Activated gamma-delta T cell treated with Interleukin-2 at 50 U/mL for 16 hours (primary cell): ENCODE measurements around the gene THSD7A.

Experiments used
- DNase-seq: peaks from one replicate; pipeline ENCODE4 v3.0.0-alpha.2; 2020

The THSD7A gene

DNA sequence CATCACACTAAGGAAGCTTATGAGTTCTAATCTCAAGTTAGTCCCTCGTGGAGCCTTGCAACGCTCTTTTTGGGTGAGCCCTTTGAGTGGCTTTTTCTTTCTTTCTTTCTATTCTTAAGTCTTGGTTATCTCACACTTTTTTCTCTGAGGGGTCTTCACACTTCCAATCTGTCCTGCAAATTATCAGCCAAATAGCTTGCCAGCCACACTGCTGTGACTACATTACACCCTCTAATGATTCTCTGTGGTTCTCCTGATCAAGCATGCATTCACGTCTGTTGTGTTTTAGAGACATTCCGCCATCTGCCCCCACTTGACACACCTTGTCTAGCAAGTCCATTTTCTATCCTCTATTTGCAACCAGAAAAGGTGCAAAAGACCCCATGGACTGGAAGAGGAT lies 340.2 kb downstream of the THSD7A start:
- no peak for DNase-seq

- DNase-seq: no peak
These were observed 342.7 kb downstream of the THSD7A start for GRCh38 chr7:11489280-11489679.

DNA sequence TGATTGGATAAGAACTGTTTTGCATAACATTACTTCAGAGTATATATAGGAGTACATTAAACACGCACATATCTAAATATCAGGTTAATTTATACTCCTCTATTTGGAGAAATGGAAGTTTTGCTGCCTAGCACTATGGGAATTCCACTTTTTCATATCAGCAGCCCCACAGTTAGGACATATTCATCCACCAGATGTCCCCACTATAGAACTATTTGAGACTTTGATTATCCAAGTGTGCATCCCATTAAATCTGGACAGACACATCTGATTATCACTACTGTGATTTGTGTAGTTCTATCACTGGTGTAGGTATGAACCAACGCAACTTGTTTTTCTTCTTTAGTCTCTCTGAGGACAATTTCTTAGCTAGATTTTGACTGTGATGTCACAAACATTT lies 345.7 kb downstream of the THSD7A start:
- DNase-seq: no peak

DNA sequence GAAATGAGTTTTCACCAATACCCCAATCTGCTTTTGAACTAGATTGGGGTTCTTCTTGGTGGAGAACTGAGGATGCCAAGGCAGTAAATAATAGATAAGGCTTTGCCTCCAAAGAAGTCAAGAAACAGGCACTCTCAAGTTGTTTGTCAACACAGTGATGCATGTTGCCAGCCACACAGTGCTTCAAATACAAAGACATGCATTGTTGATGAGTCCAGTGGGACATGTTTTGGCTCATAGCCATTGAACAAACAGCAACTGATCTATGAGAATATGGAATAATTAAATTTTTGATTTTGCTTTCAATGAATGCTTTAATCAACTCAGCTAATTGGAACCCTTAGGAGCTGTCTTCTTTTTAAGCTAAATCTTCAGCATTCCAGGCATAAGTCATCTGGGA lies 346.4 kb downstream of the THSD7A start:
- no peak for DNase-seq

DNA sequence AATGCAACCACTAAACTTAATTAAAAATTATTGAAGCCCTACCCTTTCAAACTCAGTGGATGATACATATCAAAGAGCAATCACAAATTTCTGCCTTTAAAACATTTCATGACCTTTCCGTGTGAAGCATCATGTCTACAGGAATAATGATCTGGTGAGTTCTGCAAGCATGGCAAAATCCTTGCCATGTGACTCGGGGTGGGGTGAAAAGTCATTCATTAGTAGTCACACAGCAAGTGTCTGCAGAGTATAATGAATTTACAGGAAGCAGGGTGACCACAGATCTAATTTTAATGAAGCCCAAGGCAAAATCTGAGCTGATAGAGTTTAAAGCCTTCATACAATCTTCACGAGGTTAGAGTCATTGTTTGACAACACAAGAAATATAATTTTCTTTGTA lies 351.9 kb downstream of the THSD7A start:
- DNase-seq: no peak

DNA sequence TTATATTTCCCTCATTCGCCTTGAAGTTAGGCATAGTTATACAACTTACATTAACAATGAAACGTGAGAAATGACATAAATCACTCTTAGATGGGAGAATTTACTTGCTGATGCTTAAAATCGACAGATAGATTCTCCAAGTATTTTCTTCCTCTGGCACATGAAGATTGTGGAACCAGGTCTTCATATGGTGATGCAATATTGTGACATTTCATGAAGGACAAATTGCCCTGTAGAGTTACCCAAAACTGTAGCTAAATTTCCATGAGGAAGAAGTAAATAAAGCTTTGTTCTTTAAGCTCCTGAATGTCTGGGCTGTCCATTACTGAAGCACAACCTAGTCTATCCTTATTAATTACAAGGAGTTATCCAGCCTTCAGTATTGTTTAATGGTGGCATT lies 353.1 kb downstream of the THSD7A start:
- DNase-seq: no peak

- DNase-seq: no peak
These were observed 353.6 kb downstream of the THSD7A start for GRCh38 chr7:11478426-11478825.

DNA sequence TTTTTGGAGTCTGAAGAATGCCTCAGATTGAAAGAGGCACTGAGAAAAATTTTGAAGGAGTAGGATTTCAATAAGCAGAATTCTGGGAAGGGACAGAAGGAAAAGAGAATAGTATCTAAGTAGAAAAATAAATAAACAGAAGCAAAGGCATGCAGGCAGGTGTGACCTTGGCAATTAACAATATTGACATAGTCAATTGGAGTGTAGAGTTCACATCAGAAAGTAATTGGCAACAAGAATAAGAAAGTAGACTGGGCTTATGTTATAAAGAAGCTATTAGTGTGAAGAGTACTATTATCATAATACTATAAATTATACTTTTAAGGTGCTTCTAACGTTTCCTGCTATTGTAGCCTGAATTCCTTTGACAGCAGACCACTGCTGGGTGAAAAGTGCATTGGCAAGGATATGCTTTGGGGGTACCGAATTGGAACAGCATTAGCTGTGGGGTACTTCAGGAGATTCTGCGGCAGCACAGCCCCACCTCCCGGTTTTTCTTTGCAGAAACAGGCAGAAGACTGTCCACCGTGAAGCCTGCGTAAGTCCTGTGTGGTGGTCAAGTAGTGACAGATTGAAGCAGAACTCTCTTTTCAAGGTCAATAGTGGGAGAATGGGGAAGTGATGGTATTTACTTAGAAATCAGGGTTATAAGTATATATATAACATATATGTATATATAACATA lies 357.0 kb downstream of the THSD7A start:
- no peak for DNase-seq

- DNase-seq: no peak
These were observed 358.1 kb downstream of the THSD7A start for GRCh38 chr7:11473807-11474424.

DNA sequence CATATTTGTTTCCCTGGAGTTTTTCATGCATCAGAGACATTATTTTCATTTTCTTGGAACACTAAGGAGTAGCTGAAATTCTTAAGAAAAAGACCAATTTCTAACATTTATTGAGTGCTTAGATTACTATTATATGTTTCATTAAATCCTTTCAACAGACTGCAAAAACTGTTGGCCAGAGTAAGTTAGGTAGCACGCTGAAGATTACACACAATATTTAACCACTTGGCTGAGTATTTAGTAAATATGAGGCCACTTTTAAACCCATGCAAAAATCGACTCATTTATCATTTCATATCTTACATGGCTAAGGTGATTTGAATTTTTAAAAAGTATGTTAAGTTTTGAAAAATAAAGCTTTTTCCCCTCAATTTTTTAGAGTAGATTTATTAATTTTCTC lies 358.8 kb downstream of the THSD7A start:
- DNase-seq: no peak

DNA sequence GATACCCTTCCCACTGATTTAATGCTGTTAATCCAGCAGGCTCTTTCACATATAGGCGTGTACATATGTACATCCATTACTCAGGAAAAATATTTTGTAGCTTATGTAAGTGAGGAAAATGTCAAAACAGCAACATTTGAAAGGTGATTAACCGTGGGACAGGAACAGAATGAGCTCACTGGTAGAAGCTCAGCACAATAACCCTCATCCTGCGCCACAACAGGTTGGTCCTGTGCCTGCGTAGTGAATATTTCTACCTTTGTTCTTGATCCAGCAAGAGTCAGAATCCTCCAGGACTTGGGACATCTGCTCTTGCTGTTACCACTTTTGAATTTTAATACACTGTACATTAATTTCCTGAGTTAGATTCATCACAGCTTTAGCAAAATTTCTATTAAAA lies 359.4 kb downstream of the THSD7A start:
- DNase-seq: no peak

- no peak for DNase-seq
These were observed 360.7 kb downstream of the THSD7A start for GRCh38 chr7:11471255-11471654.

DNA sequence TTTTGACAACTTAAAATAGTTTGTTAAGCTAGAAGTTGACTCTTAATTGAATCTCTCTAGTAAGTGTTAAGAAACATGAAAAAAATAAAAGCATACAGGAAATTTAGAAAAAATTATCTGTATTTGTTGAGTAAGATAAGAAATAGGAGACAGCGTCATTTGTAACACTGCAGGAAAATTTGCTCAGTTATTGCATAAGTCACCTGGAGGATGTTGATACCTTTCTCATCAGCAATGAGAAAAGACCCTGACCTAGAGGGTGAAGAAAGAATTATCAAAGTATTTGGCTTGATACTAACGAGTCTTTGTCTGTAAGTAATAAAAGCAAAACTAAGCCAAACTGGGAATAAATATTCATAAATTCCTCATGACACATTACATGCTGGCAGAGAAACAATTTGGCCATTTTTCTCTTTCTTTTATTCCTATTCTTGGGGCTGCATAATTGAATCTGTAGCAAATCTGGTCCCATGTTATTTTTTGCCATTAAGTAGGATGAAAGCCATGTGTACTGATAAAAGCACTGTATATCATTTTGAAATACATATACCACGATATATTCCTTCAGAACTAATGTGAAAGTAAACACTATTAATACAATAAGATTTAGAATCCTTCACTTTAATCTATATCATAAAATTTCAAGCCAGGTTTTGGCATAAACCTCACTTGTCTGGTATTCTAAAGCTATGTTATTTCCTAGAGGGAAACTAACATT lies 362.8 kb downstream of the THSD7A start:
- DNase-seq: no peak

- no peak for DNase-seq
These were observed 365.4 kb downstream of the THSD7A start for GRCh38 chr7:11466517-11467105.

DNA sequence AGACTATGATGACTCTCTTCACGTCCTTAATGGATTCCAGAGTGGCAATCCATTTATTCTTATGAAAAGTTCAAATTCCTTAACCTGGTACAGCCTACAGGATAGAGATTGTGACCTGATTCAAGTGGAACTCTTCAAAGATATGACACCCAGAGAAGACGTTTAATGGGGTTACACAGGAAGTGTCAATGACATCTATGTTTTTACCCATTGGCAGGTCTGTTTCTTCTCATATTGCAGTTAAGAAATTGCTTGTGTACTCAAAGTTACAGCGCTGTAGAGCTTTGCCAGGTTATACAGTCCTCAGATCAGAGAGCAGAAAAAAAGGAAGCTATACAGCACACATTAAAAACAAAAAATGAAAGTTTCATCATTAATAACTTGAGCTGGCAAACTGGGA lies 367.4 kb downstream of the THSD7A start:
- DNase-seq: no peak

GRCh38 chr7:11461946-11462345 lies 370.1 kb downstream of the THSD7A start:
- no peak for DNase-seq

GRCh38 chr7:11458736-11459483 lies 373.1 kb downstream of the THSD7A start:
- DNase-seq: no peak

DNA sequence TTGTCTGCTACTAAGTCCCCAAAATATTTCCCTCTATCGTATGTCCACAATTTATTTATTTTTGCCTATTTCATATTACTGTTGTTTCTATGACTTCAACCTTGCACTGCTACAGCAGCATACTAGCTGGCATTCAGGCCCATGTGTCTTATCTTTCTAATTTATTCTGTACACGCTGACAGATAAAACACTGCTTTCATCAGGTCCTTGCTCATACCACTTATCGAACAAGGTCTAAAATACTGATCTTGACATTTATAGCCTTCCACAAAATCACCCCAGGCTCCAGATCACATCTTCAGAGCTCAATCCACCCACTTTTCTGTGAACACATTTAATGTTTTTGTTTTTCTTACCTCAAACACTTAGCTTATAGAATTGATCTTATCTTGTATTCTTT lies 374.6 kb downstream of the THSD7A start:
- no peak for DNase-seq

GRCh38 chr7:11456574-11456973 lies 375.4 kb downstream of the THSD7A start:
- DNase-seq: no peak

- DNase-seq: no peak
These were observed 379.5 kb downstream of the THSD7A start for GRCh38 chr7:11452476-11452875.

DNA sequence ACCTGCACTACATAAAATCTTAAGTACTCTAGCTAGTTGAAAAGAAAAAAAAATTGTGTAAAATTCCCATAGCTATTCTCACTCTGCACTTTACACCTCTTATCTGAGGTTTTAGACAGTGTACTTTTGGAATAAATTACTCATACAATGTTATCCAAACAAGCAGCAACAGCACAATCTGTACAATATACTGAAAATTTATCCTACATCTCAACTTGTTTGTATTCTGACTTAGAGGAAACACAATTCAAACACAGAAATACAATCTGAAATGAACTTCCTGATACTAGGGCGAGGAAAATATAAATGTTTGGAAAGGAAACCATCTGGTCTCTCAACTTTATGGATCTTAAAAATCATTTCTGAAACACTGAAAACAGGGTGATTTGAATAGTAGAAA lies 381.7 kb downstream of the THSD7A start:
- no peak for DNase-seq

GRCh38 chr7:11449316-11449715 lies 382.7 kb downstream of the THSD7A start:
- DNase-seq: no peak

DNA sequence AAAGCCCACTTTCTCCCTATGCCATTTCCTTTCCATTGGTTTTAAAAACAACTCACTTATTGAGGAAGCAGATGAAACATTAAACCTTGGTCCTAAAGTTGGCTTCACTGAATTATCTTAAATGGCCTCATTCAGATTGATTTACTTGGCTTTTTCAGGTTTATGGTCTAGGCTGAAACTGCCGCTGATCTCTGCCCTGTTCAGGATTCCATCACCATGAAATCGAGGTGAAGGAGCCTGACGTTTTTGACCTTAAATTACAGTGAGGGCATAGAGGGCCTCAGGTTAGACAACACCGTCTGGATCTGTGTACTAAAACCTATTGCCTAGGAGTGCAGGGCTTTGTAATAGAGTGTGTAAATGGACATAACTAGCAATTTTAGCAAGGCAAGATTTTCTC lies 383.7 kb downstream of the THSD7A start:
- DNase-seq: no peak
